ENCODE results near the gene PREX1. TPM values are rescaled to one million over a fixed set of nuclear protein-coding genes. Genes with fewer than 3 reads are reported as not detected.

Gene PREX1
- total and polyA plus RNA-seq, 4 donors, result 29.5 to 121 (median 69.3) TPM

- 97% methylated on average over 9 of the region's 9 CpGs for WGBS, 2 donors
- no peak for DNase-seq
- Histone ChIP-seq H3K27me3 (ENCODE audit: control insufficient read depth in 3 of 3, insufficient read depth in 3 of 3, low read length in 2 of 3) (peaks cover 0 to 3% (median 0%) of the 10 kb centered on the region in 3 donors), H3K4me1 (ENCODE audit: control insufficient read depth in 5 of 5, insufficient read depth in 5 of 5, low read length in 5 of 5) (no peaks in the 10 kb centered on the region), H3K4me3 (no peak overlapping the region), H3K9me3 (ENCODE audit: control insufficient read depth in 4 of 4, insufficient read depth in 3 of 4, low read length in 3 of 4) (no peaks in the 10 kb centered on the region), H3K27ac (ENCODE audit: low read depth in 1 of 2, low read length in 1 of 2) (no peak overlapping the region), H3K36me3 (ENCODE audit: control insufficient read depth in 4 of 4, insufficient read depth in 4 of 4, low read length in 4 of 4) (peaks cover 0 to 64% (median 2%) of the 10 kb centered on the region in 4 donors), H3K9ac (ENCODE audit: insufficient read depth in 1 of 2, low read length in 2 of 2) (no peak overlapping the region)
- ATAC-seq (ENCODE audit: insufficient read depth, low FRiP score), result no peak
- TF ChIP-seq CTCF (IDR thresholded peaks at IDR 0.05; ENCODE audit: control extremely low read depth, extremely low read depth), result no peak
Measured at GRCh38 chr20:48649868-48650267, 177.9 kb downstream of the PREX1 start.

- no peak for TF ChIP-seq CTCF (IDR thresholded peaks at IDR 0.05; ENCODE audit: control extremely low read depth, extremely low read depth)
- Histone ChIP-seq H3K27ac (ENCODE audit: low read depth in 1 of 2, low read length in 1 of 2) (no peak overlapping the region), H3K36me3 (ENCODE audit: control insufficient read depth in 4 of 4, insufficient read depth in 4 of 4, low read length in 4 of 4) (peaks cover 0 to 68% (median 2%) of the 10 kb centered on the region in 4 donors), H3K9ac (ENCODE audit: insufficient read depth in 1 of 2, low read length in 2 of 2) (no peak overlapping the region), H3K4me1 (ENCODE audit: control insufficient read depth in 5 of 5, insufficient read depth in 5 of 5, low read length in 5 of 5) (no peaks in the 10 kb centered on the region), H3K4me3 (no peak overlapping the region), H3K27me3 (ENCODE audit: control insufficient read depth in 3 of 3, insufficient read depth in 3 of 3, low read length in 2 of 3) (no peaks in the 10 kb centered on the region), H3K9me3 (ENCODE audit: control insufficient read depth in 4 of 4, insufficient read depth in 3 of 4, low read length in 3 of 4) (no peaks in the 10 kb centered on the region)
- DNase-seq, result no peak
- ATAC-seq (ENCODE audit: insufficient read depth, low FRiP score), result no peak
- WGBS, 2 donors, result 95 to 96% methylated on average over 9 of the region's 9 CpGs
Measured at GRCh38 chr20:48649104-48649626, 178.6 kb downstream of the PREX1 start.

GRCh38 chr20:48648482-48649051 is 179.2 kb downstream of the PREX1 start:
- Histone ChIP-seq H3K27me3 (ENCODE audit: control insufficient read depth in 3 of 3, insufficient read depth in 3 of 3, low read length in 2 of 3) (no peaks in the 10 kb centered on the region), H3K9ac (ENCODE audit: insufficient read depth in 1 of 2, low read length in 2 of 2) (no peak overlapping the region), H3K36me3 (ENCODE audit: control insufficient read depth in 4 of 4, insufficient read depth in 4 of 4, low read length in 4 of 4) (peaks cover 0 to 65% (median 2%) of the 10 kb centered on the region in 4 donors), H3K27ac (ENCODE audit: low read depth in 1 of 2, low read length in 1 of 2) (no peak overlapping the region), H3K4me1 (ENCODE audit: control insufficient read depth in 5 of 5, insufficient read depth in 5 of 5, low read length in 5 of 5) (no peaks in the 10 kb centered on the region), H3K9me3 (ENCODE audit: control insufficient read depth in 4 of 4, insufficient read depth in 3 of 4, low read length in 3 of 4) (no peaks in the 10 kb centered on the region), H3K4me3 (no peak overlapping the region)
- no peak for TF ChIP-seq CTCF (IDR thresholded peaks at IDR 0.05; ENCODE audit: control extremely low read depth, extremely low read depth)
- no peak for DNase-seq
- ATAC-seq (ENCODE audit: insufficient read depth, low FRiP score), result no peak
- 73 to 79% methylated on average over 9 of the region's 9 CpGs for WGBS, 2 donors

GRCh38 chr20:48647858-48648257 is 179.9 kb downstream of the PREX1 start:
- H3K4me1 ChIP-seq (ENCODE audit: control insufficient read depth in 5 of 5, insufficient read depth in 5 of 5, low read length in 5 of 5), result no peaks in the 10 kb centered on the region
- no peak for ATAC-seq (ENCODE audit: insufficient read depth, low FRiP score)
- no peak overlapping the region for H3K9ac ChIP-seq (ENCODE audit: insufficient read depth in 1 of 2, low read length in 2 of 2)
- 80 to 92% methylated on average over 5 of the region's 5 CpGs for WGBS, 2 donors
- H3K9me3 ChIP-seq (ENCODE audit: control insufficient read depth in 4 of 4, insufficient read depth in 3 of 4, low read length in 3 of 4), result no peaks in the 10 kb centered on the region
- no peak overlapping the region for H3K4me3 ChIP-seq
- TF ChIP-seq CTCF (IDR thresholded peaks at IDR 0.05; ENCODE audit: control extremely low read depth, extremely low read depth), result no peak
- H3K27ac ChIP-seq (ENCODE audit: low read depth in 1 of 2, low read length in 1 of 2), result no peak overlapping the region
- H3K27me3 ChIP-seq (ENCODE audit: control insufficient read depth in 3 of 3, insufficient read depth in 3 of 3, low read length in 2 of 3), result no peaks in the 10 kb centered on the region
- peaks cover 0 to 60% (median 2%) of the 10 kb centered on the region in 4 donors for H3K36me3 ChIP-seq (ENCODE audit: control insufficient read depth in 4 of 4, insufficient read depth in 4 of 4, low read length in 4 of 4)
- no peak for DNase-seq

All from lung (tissue), 12 donors.